SJCRH30 (cell line): Measurements from ENCODE around the gene KIF18B. TPM values are rescaled to one million over a fixed set of nuclear protein-coding genes. Genes with fewer than 3 reads are reported as not detected.

Experiments
- DNase-seq, 2 experiments: peaks; one replicate each; pipeline ENCODE4 v3.0.0-alpha.2; 2015 to 2020
- H3K27ac ChIP-seq: fragments of 250-450 bp; sonication (Bioruptor Pico); 2 replicates; pipeline ENCODE4 v1.5.1; 2020; ENCODE audit warnings: mild to moderate bottlenecking, moderate library complexity
- H3K27me3 ChIP-seq: fragments of 250-450 bp; sonication (Bioruptor Pico); 2 replicates; pipeline ENCODE4 v1.5.1; 2020; ENCODE audit warnings: mild to moderate bottlenecking, moderate library complexity
- H3K36me3 ChIP-seq: fragments of 250-450 bp; sonication (Bioruptor Pico); 2 replicates; pipeline ENCODE4 v1.5.1; 2020; ENCODE audit warnings: mild to moderate bottlenecking, moderate library complexity
- H3K4me1 ChIP-seq: fragments of 250-450 bp; sonication (Bioruptor Pico); 2 replicates; pipeline ENCODE4 v1.5.1; 2020; ENCODE audit warnings: mild to moderate bottlenecking, moderate library complexity
- H3K4me3 ChIP-seq: fragments of 250-450 bp; sonication (Bioruptor Pico); 2 replicates; pipeline ENCODE4 v1.5.1; 2020; ENCODE audit warnings: mild to moderate bottlenecking, moderate library complexity
- H3K9me3 ChIP-seq: fragments of 250-450 bp; sonication (Bioruptor Pico); replicated peaks from 2 replicates; pipeline ENCODE4 v1.5.1; 2020; ENCODE audit warnings: mild to moderate bottlenecking, moderate library complexity
- total RNA-seq: library from RNA; depleted of rRNA; stranded (reverse); fragments of >200 nt; shearing (Covaris generic); gene quantifications from 2 replicates; pipeline ENCODE4 v1.2.3, GENCODE V29; 2014; rRNA removed

KIF18B gene
- total RNA-seq, result 31.0 and 36.3 TPM in 2 replicates

DNA sequence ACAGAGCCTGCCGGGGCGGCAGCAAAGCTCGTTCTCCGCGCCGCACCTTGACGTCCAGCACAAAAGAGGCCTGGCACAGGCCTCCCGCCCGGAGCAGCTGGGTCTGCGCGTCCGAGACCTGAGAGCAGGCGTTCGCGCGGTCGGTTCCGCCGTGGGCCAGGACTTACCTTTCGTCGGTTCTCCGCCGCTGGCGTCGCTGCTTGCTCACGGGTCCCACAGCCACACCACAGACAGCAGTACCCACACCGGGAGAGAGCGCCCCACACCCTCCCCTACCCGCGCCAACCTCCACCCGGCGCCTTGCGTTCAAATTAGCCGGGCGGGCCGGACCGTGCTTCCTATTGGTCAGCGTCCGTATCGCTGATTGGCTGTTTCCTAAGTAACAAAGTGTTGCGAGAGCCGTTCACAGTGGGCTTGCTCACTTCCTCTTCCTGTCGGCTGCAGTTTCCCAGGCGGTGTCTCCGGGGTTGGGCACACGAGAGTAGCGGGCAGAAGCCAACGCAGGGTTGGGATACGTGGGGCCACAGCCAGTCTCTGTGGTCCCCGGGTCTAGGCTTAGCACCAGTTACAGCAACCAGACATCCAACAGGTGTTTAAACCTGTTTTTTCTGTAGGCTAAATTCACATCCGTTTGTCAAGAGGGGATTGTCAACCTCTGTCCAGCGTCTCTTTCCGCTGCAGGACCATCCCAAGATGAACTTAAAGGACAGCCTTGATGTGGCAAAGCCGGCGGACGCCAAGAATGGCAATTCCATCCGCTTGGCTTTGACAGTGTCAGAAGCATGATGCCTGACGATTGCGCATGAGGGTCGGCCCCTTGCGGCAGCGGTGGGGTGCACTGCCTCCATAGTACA, at the start of gene KIF18B:
KIF18B (minus strand) TSS at position 313 of the 854 bp plus-strand sequence. CDS start 11,429 bp downstream, outside the sequence.
- Histone ChIP-seq H3K4me1 (0 out of 2 replicates have a peak, but pooled peaks cover 3% of the 10 kb centered on the region), H3K27ac (peak within 1 kb of the TSS; percentile 86), H3K36me3 (peaks cover 31% of the 10 kb centered on the region), H3K4me3 (peak within 1 kb of the TSS; percentile 89), H3K27me3 (peaks cover 2% of the 10 kb centered on the region; the same call in 1 of the 2 replicates), H3K9me3 (no peaks in the 10 kb centered on the region)
- DNase-seq, result peak; percentile 96 to 97

- peaks cover 32% of the 10 kb centered on the region for H3K4me1 ChIP-seq
- 0 out of 2 replicates have a peak, but pooled peaks cover 3% of the 10 kb centered on the region for H3K27me3 ChIP-seq
- peak; percentile 34 to 54 for DNase-seq
- no peak overlapping the region for H3K4me3 ChIP-seq
- H3K36me3 ChIP-seq, result no peaks in the 10 kb centered on the region
- no peak overlapping the region for H3K27ac ChIP-seq
- peaks cover 8% of the 10 kb centered on the region for H3K9me3 ChIP-seq
Measured at GRCh38 chr17:44996304-44996703, 48.7 kb upstream of the KIF18B start.

- Histone ChIP-seq H3K27ac (no peak overlapping the region), H3K36me3 (no peaks in the 10 kb centered on the region)
Measured at GRCh38 chr17:44995436-44996001, 47.9 kb upstream of the KIF18B start.

GRCh38 chr17:44992242-44992939, 44.8 kb upstream of the KIF18B start:
- Histone ChIP-seq H3K4me1 (peaks cover 25% of the 10 kb centered on the region), H3K36me3 (no peaks in the 10 kb centered on the region), H3K27me3 (0 out of 2 replicates have a peak, but pooled peaks cover 3% of the 10 kb centered on the region), H3K27ac (no peak overlapping the region), H3K9me3 (no peaks in the 10 kb centered on the region), H3K4me3 (no peak overlapping the region)
- DNase-seq, result no peak

More at GRCh38 chr17:44995436-44996001, 47.9 kb upstream of the KIF18B start:
- peak; percentile 62 to 74 for DNase-seq
- H3K4me3 ChIP-seq, result no peak overlapping the region
- peaks cover 32% of the 10 kb centered on the region for H3K4me1 ChIP-seq
- H3K27me3 ChIP-seq, result 0 out of 2 replicates have a peak, but pooled peaks cover 3% of the 10 kb centered on the region
- peaks cover 8% of the 10 kb centered on the region for H3K9me3 ChIP-seq

- Histone ChIP-seq H3K27ac (no peak overlapping the region), H3K27me3 (0 out of 2 replicates have a peak, but pooled peaks cover 3% of the 10 kb centered on the region), H3K4me3 (no peak overlapping the region), H3K4me1 (peaks cover 11% of the 10 kb centered on the region), H3K9me3 (no peaks in the 10 kb centered on the region), H3K36me3 (no peaks in the 10 kb centered on the region)
- DNase-seq, result no peak
Measured at GRCh38 chr17:44990994-44991393, 43.4 kb upstream of the KIF18B start.

- Histone ChIP-seq H3K9me3 (no peaks in the 10 kb centered on the region), H3K4me1 (peaks cover 4% of the 10 kb centered on the region; the same call in 1 of the 2 replicates), H3K4me3 (no peak overlapping the region), H3K36me3 (no peaks in the 10 kb centered on the region), H3K27ac (no peak overlapping the region), H3K27me3 (0 out of 2 replicates have a peak, but pooled peaks cover 3% of the 10 kb centered on the region)
- DNase-seq, result no peak
Measured at GRCh38 chr17:44989552-44990138, 42.1 kb upstream of the KIF18B start.

DNA sequence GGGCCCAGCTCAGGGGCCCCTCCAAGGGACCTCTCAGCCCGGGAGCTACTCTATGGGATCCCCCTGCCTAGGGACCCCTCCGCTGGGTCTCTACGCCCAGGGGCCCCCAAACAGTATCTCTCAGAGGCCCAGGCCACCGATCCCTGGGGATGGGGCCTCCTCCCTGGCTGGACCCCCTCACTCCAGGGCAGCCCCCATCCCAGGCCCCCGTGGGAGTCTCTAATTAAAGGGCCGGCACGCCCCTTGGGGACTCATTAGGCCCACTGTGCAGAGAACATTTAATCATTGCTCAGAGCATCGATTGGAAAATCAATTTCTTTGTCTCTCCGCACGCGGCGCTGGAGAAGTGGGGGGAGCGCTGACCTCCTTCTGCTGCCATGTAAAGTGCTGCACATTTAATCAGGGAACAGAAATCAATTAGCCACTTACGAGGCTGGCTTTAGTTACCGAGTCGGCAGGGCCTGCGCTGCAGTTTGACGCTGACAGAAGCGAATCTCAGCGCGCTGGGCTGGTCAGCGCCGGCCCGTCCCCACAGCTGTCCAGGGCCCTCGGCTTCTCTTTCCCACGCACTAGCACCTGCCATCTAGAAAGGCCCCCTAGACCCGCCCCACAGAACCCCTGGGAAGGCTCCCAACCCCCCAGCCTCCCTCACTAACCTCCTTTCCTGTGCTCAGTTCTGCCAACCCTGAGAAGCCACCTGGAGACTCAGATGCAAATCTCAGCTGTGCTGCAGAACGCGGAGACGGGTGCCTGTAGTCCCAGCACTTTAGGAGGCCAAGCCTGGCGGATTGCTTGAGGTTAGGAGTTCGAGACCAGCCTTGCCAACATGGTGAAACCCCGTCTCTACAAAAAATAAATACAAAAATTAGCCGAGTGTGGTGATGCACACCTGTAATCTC, 40.7 kb upstream of the KIF18B start:
- H3K27ac ChIP-seq, result no peak overlapping the region
- 0 out of 2 replicates have a peak, but pooled peaks cover 3% of the 10 kb centered on the region for H3K27me3 ChIP-seq
- no peak for DNase-seq
- peak overlapping the region; percentile 52 for H3K4me3 ChIP-seq
- no peaks in the 10 kb centered on the region for H3K36me3 ChIP-seq
- H3K4me1 ChIP-seq, result peaks cover 4% of the 10 kb centered on the region; the same call in 1 of the 2 replicates
- no peaks in the 10 kb centered on the region for H3K9me3 ChIP-seq

DNA sequence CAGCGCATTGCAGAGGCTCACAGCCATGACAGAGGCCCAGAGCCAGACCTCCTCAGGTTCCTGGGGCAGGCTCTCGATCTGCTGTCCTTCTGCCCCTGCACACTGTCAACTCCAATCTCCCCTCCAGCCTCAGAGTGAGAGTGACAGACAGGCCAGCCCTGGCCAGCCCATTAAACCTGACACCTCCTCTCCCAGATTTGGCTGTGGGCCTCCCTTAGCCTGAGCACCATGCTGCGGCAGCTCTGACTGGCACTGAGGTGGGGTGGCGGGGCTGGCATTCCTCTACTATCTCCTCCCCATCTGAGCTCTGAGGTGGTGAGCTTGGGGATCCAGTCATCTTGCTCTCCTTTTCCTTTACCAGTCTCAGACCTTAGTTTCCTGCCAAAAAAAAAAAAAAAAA, 36.0 kb upstream of the KIF18B start:
- peaks cover 22% of the 10 kb centered on the region for H3K4me1 ChIP-seq
- no peak overlapping the region for H3K4me3 ChIP-seq
- no peaks in the 10 kb centered on the region for H3K27me3 ChIP-seq
- DNase-seq, result no peak
- H3K27ac ChIP-seq, result no peak overlapping the region
- no peaks in the 10 kb centered on the region for H3K9me3 ChIP-seq
- H3K36me3 ChIP-seq, result no peaks in the 10 kb centered on the region

GRCh38 chr17:44982113-44982702, 34.6 kb upstream of the KIF18B start:
- 0 out of 2 replicates have a peak, but pooled peaks cover 4% of the 10 kb centered on the region for H3K27me3 ChIP-seq
- H3K4me3 ChIP-seq, result no peak overlapping the region
- no peaks in the 10 kb centered on the region for H3K36me3 ChIP-seq
- DNase-seq, result no peak
- H3K4me1 ChIP-seq, result peaks cover 27% of the 10 kb centered on the region
- H3K9me3 ChIP-seq, result no peaks in the 10 kb centered on the region
- H3K27ac ChIP-seq, result no peak overlapping the region

- H3K4me3 ChIP-seq, result no peak overlapping the region
- peaks cover 11% of the 10 kb centered on the region for H3K27me3 ChIP-seq
- H3K36me3 ChIP-seq, result no peaks in the 10 kb centered on the region
- no peak for DNase-seq
- no peaks in the 10 kb centered on the region for H3K9me3 ChIP-seq
- no peak overlapping the region for H3K27ac ChIP-seq
- H3K4me1 ChIP-seq, result peaks cover 27% of the 10 kb centered on the region
Measured at GRCh38 chr17:44981221-44981968, 33.8 kb upstream of the KIF18B start.

DNA sequence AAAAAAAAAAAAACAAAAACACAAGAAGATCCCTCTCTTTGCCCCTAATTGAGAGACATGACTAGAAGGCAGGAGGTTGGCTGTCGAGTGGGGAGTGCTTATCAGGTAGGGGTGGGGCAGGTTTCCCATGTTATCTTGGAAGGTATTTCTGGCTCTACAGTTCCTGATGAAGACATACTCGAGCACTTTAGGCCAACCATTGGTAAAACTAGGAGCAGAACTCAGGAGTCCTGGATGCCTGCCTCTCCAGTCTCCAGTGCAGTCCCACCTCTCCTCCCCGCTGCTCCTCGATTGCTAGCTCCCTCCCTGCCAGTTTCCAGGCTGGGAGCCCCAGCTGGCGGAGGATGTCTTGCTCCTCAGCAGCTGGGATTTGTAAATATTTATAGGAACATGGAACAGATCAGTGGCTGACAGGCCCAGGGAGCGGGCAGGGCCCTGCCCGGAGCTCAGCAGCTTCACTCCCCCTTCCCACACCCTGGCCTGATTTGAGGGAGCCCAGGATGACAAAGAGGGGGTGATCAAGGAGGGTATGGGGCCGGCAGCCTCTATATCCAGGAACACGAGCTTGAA, 31.9 kb upstream of the KIF18B start:
- Histone ChIP-seq H3K9me3 (no peaks in the 10 kb centered on the region), H3K4me3 (no peak overlapping the region), H3K36me3 (no peaks in the 10 kb centered on the region), H3K4me1 (peaks cover 27% of the 10 kb centered on the region), H3K27ac (no peak overlapping the region), H3K27me3 (peaks cover 18% of the 10 kb centered on the region)
- DNase-seq, result peak; percentile 76 to 79

GRCh38 chr17:44978807-44979206, 31.2 kb upstream of the KIF18B start:
- Histone ChIP-seq H3K36me3 (no peaks in the 10 kb centered on the region), H3K9me3 (no peaks in the 10 kb centered on the region), H3K27me3 (peaks cover 18% of the 10 kb centered on the region), H3K27ac (no peak overlapping the region), H3K4me1 (peaks cover 27% of the 10 kb centered on the region), H3K4me3 (no peak overlapping the region)
- no peak for DNase-seq
